ENCODE measurements around the gene MPST. TPM values are rescaled to one million over a fixed set of nuclear protein-coding genes. Genes with fewer than 3 reads are reported as not detected.

The MPST gene
- total RNA-seq, 2 experiments from 2014 or later: 61.8 to 124 TPM

- no peak overlapping the region for H2AFZ ChIP-seq (ENCODE audit: low read length)
- H3K4me1 ChIP-seq (ENCODE audit: insufficient read depth, low read length, poor library complexity, severe bottlenecking): no peaks in the 10 kb centered on the region
- intact Hi-C loops (cut with micrococcal nuclease; ENCODE audit: unreplicated experiment): no loop called here
- H3K9me2 ChIP-seq (ENCODE audit: insufficient read depth, low read length): no peaks in the 10 kb centered on the region
- ChIA-PET CTCF (ENCODE audit: unreplicated experiment) (no interaction called here), POLR2A (interaction anchor here (0.6 kb wide), 1 partner anchor 10 kb away, joined by 3 read pairs; no protein-coding TSS in a partner anchor)
- H3K9me3 ChIP-seq (ENCODE audit: low read length): no peaks in the 10 kb centered on the region
- no peaks in the 10 kb centered on the region for H3K36me3 ChIP-seq (ENCODE audit: insufficient read depth, low read length)
- no TSS peak for BruUV-seq (replicated peaks)
- H4K20me1 ChIP-seq (ENCODE audit: insufficient read depth, low read length): no peaks in the 10 kb centered on the region
- no peak overlapping the region for H3K4me2 ChIP-seq (ENCODE audit: low read length)
- no peak overlapping the region for H3K4me3 ChIP-seq (ENCODE audit: low read depth, low read length, poor library complexity, severe bottlenecking)
- TF ChIP-seq EZH2phosphoT487 (IDR thresholded peaks at IDR 0.05; ENCODE audit: borderline replicate concordance, low read depth, low read length) (no peak), CTCF (conservative IDR thresholded peaks at IDR 0.05; ENCODE audit: low read length) (no peak)
- H3K79me2 ChIP-seq (ENCODE audit: insufficient read depth, low read depth, low read length): no peaks in the 10 kb centered on the region
- no peak for DNase-seq (ENCODE audit: low spot score)
- no peak overlapping the region for H3K27ac ChIP-seq (ENCODE audit: low read depth, low read length, poor library complexity, severe bottlenecking)
Observed at GRCh38 chr22:36999463-36999862, 20.1 kb upstream of the MPST start.

DNA sequence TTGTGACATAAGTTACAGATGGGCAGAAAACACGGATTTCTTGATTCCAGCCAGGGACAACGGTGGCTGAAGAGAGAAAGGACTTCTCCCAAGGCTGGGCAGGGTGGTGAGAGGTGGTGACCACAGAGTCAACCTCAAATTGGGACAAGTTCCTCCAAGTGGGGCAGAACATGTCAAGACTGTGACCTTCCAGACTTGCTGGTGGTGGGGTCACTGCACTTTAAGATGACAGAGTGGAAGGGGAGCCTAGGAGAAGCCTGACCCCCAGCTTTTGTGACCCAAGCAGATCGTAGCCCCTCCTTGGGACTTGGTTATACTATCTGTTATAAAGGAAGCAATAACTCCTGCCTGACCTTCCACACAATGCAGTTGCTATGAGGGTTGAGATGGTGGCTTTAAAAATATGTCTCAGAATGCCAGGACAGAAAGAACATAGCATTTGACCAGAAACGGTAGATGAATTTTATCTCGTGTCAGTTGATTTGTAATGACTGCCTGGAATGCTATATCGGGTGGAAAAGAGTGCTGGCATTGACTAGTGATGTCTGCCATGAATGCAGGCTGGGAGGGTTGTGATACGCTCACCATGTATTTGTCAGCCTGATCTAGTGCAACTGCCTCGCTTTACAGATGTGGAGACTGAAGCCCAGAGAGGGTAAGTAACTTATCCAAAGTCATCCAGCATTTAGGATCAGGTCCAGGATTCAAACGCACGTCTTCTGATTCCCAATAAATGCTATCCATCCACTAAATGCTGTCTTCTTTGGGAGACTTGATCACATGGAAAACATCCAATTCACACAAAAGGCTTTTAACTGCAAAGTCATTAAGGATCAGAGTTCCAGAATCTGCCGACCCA lies 18.6 kb upstream of the MPST start:
- Histone ChIP-seq H3K36me3 (ENCODE audit: insufficient read depth, low read length) (no peaks in the 10 kb centered on the region), H3K79me2 (ENCODE audit: insufficient read depth, low read depth, low read length) (no peaks in the 10 kb centered on the region), H2AFZ (ENCODE audit: low read length) (no peak overlapping the region), H3K4me3 (ENCODE audit: low read depth, low read length, poor library complexity, severe bottlenecking) (no peak overlapping the region), H3K9me3 (ENCODE audit: low read length) (no peaks in the 10 kb centered on the region), H3K4me1 (ENCODE audit: insufficient read depth, low read length, poor library complexity, severe bottlenecking) (no peaks in the 10 kb centered on the region), H3K27ac (ENCODE audit: low read depth, low read length, poor library complexity, severe bottlenecking) (no peak overlapping the region), H4K20me1 (ENCODE audit: insufficient read depth, low read length) (no peaks in the 10 kb centered on the region), H3K4me2 (ENCODE audit: low read length) (no peak overlapping the region), H3K9me2 (ENCODE audit: insufficient read depth, low read length) (no peaks in the 10 kb centered on the region)
- ChIA-PET CTCF (ENCODE audit: unreplicated experiment) (no interaction called here), POLR2A (no interaction called here)
- TF ChIP-seq CTCF (conservative IDR thresholded peaks at IDR 0.05; ENCODE audit: low read length) (no peak), EZH2phosphoT487 (IDR thresholded peaks at IDR 0.05; ENCODE audit: borderline replicate concordance, low read depth, low read length) (no peak)
- no peak for DNase-seq (ENCODE audit: low spot score)
- no TSS peak for BruUV-seq (replicated peaks)
- intact Hi-C loops (cut with micrococcal nuclease; ENCODE audit: unreplicated experiment): no loop called here

GRCh38 chr22:37001826-37002225 lies 17.7 kb upstream of the MPST start:
- no peaks in the 10 kb centered on the region for H3K4me1 ChIP-seq (ENCODE audit: insufficient read depth, low read length, poor library complexity, severe bottlenecking)
- H3K4me3 ChIP-seq (ENCODE audit: low read depth, low read length, poor library complexity, severe bottlenecking): no peak overlapping the region
- ChIA-PET POLR2A (no interaction called here), CTCF (ENCODE audit: unreplicated experiment) (no interaction called here)
- H3K79me2 ChIP-seq (ENCODE audit: insufficient read depth, low read depth, low read length): no peaks in the 10 kb centered on the region
- no peaks in the 10 kb centered on the region for H3K9me2 ChIP-seq (ENCODE audit: insufficient read depth, low read length)
- no peaks in the 10 kb centered on the region for H3K9me3 ChIP-seq (ENCODE audit: low read length)
- no peak overlapping the region for H2AFZ ChIP-seq (ENCODE audit: low read length)
- intact Hi-C loops (cut with micrococcal nuclease; ENCODE audit: unreplicated experiment): no loop called here
- H4K20me1 ChIP-seq (ENCODE audit: insufficient read depth, low read length): no peaks in the 10 kb centered on the region
- no peak overlapping the region for H3K4me2 ChIP-seq (ENCODE audit: low read length)
- H3K27ac ChIP-seq (ENCODE audit: low read depth, low read length, poor library complexity, severe bottlenecking): no peak overlapping the region
- no TSS peak for BruUV-seq (replicated peaks)
- TF ChIP-seq EZH2phosphoT487 (IDR thresholded peaks at IDR 0.05; ENCODE audit: borderline replicate concordance, low read depth, low read length) (no peak), CTCF (conservative IDR thresholded peaks at IDR 0.05; ENCODE audit: low read length) (no peak)
- no peaks in the 10 kb centered on the region for H3K36me3 ChIP-seq (ENCODE audit: insufficient read depth, low read length)
- DNase-seq (ENCODE audit: low spot score): no peak
